HL-60 (cell line): ENCODE results near the gene TM4SF18.

Experiments
- CTCF ChIP-seq: IDR thresholded peaks from one replicate; pipeline ENCODE4 v1.5.1; 2011; ENCODE audit warnings: low read length, control low read depth, inconsistent platforms; ENCODE audit not compliant: insufficient read depth
- GABPA ChIP-seq: IDR thresholded peaks from 2 replicates; pipeline ENCODE4 v1.6.1; 2012; ENCODE audit warnings: low read depth
- POLR2AphosphoS5 ChIP-seq: IDR thresholded peaks from 2 replicates; pipeline ENCODE4 v1.6.1; 2012; ENCODE audit warnings: low read depth
- REST ChIP-seq: IDR thresholded peaks from 2 replicates; pipeline ENCODE4 v1.6.1; 2012; ENCODE audit warnings: low read depth; ENCODE audit not compliant: insufficient replicate concordance

GRCh38 chr3:149288655-149289054 lies 44.8 kb downstream of the TM4SF18 start:
- TF ChIP-seq GABPA (no peak), CTCF (no peak), REST (no peak), POLR2AphosphoS5 (no peak)
